Keratinocyte (primary cell): ENCODE measurements around the gene CARD8. TPM values are rescaled to one million over a fixed set of nuclear protein-coding genes. Genes with fewer than 3 reads are reported as not detected.
A peak's percentile ranks its signal among the peaks of the same experiment; 100 is the strongest.

Experiments
- DNase-seq: peaks from one replicate; pipeline ENCODE4 v3.0.0-alpha.2; 2011; ENCODE audit warnings: low read depth, missing footprints, low spot score
- FAIRE-seq: peaks from 2 replicates; lab custom pipeline; 2011; peaks lifted over from hg19 to GRCh38; lab: Jason Lieb, UNC
- H2AFZ ChIP-seq: 2 replicates; pipeline ENCODE4 v1.6.0; 2012; ENCODE audit warnings: low read length, control low read depth, inconsistent platforms; ENCODE audit not compliant: control insufficient read depth
- H3K27ac ChIP-seq: 2 replicates; pipeline ENCODE4 v1.5.1; 2011; ENCODE audit warnings: low read length; ENCODE audit not compliant: control insufficient read depth, insufficient read depth
- H3K27me3 ChIP-seq: 3 replicates; pipeline ENCODE4 v1.6.0; 2011; ENCODE audit warnings: low read length; ENCODE audit not compliant: control insufficient read depth, insufficient read depth; ENCODE audit errors: extremely low read depth
- H3K36me3 ChIP-seq, 2 experiments: 2 replicates in 1 of 2; 3 replicates in 1 of 2; pipeline ENCODE4 v1.5.1; 2011; ENCODE audit warnings: low read length in 2 of 2, mild to moderate bottlenecking in 1 of 2; ENCODE audit not compliant: control insufficient read depth in 2 of 2, insufficient read depth in 2 of 2; ENCODE audit errors: extremely low read depth in 1 of 2
- H3K4me1 ChIP-seq: 3 replicates; pipeline ENCODE4 v1.5.1; 2011; ENCODE audit warnings: low read length; ENCODE audit not compliant: control insufficient read depth, insufficient read depth; ENCODE audit errors: extremely low read depth
- H3K4me2 ChIP-seq: 3 replicates; pipeline ENCODE4 v1.6.0; 2011; ENCODE audit warnings: low read depth, low read length; ENCODE audit not compliant: control insufficient read depth, insufficient read depth; ENCODE audit errors: extremely low read depth
- H3K4me3 ChIP-seq, 3 experiments: fragments of 200-600 bp in 1 of 3; sonication (generic) in 1 of 3; 2 replicates in 2 of 3; 3 replicates in 1 of 3; pipeline ENCODE4 v1.5.1; 2011 to 2016; ENCODE audit warnings: low read length in 3 of 3, mild to moderate bottlenecking in 3 of 3, control low read depth in 2 of 3, inconsistent platforms in 1 of 3, low read depth in 1 of 3, mixed read lengths in 1 of 3, mixed run types in 1 of 3, moderate library complexity in 1 of 3; ENCODE audit not compliant: control insufficient read depth in 2 of 3, insufficient read depth in 2 of 3; ENCODE audit errors: extremely low read depth in 1 of 3
- H3K79me2 ChIP-seq: 2 replicates; pipeline ENCODE4 v1.6.0; 2012; ENCODE audit warnings: low read length; ENCODE audit not compliant: control insufficient read depth, insufficient read depth
- H3K9ac ChIP-seq: 3 replicates; pipeline ENCODE4 v1.6.0; 2011; ENCODE audit warnings: low read length; ENCODE audit not compliant: control insufficient read depth, insufficient read depth; ENCODE audit errors: extremely low read depth
- H3K9me1 ChIP-seq: 3 replicates; pipeline ENCODE4 v1.6.0; 2011; ENCODE audit warnings: low read length; ENCODE audit not compliant: control insufficient read depth, insufficient read depth; ENCODE audit errors: extremely low read depth
- H3K9me3 ChIP-seq: 2 replicates; pipeline ENCODE4 v1.5.1; 2012; ENCODE audit warnings: low read depth, low read length; ENCODE audit not compliant: control insufficient read depth
- H4K20me1 ChIP-seq: 3 replicates; pipeline ENCODE4 v1.6.0; 2011; ENCODE audit warnings: low read length; ENCODE audit not compliant: control insufficient read depth, insufficient read depth; ENCODE audit errors: extremely low read depth
- CTCF ChIP-seq, 3 experiments: IDR thresholded peaks in 1 of 3; conservative IDR thresholded peaks in 1 of 3; optimal IDR thresholded peaks in 1 of 3; 2 replicates in 2 of 3; 3 replicates in 1 of 3; pipeline versions ENCODE3 to v1.5.1; 2011; ENCODE audit warnings: low read length in 3 of 3, mild to moderate bottlenecking in 3 of 3, moderate library complexity in 2 of 3, control low read depth in 1 of 3, inconsistent platforms in 1 of 3; ENCODE audit not compliant: insufficient read depth in 2 of 3; ENCODE audit errors: extremely low read depth in 1 of 3
- EZH2 ChIP-seq: IDR thresholded peaks from one replicate; pipeline ENCODE4 v1.6.1; 2012; ENCODE audit warnings: inconsistent platforms, mild to moderate bottlenecking, low read length, moderate library complexity
- dilution Hi-C: fragments of 300-500 bp; cut with MboI; formaldehyde crosslinking; loops from one replicate; pipeline ENCODE4 v1.7.0; 2020; ENCODE audit warnings: low sequenced_read_pairs; ENCODE audit not compliant: extremely low pct_ligation_motif_present
- polyA plus RNA-seq, 5 experiments: library from polyadenylated mRNA; depleted of rRNA in 3 of 5; stranded (reverse) in 3 of 5; stranded (forward) in 1 of 5; unstranded in 1 of 5; fragments of >200 nt; gene quantifications; 1 replicate in 1 of 5; 2 replicates in 3 of 5; 3 replicates in 1 of 5; pipeline versions ENCODE4 v1.2.1 to v1.2.3, GENCODE V29; 2011 to 2012; ENCODE audit warnings: missing spikeins in 2 of 5, low read depth in 1 of 5, low replicate concordance in 1 of 5

CARD8 gene
- polyA plus RNA-seq, 1 donor (not counting 4 experiments of a cell fraction or from before 2014, with no cell fraction given), result 5.2 TPM

GRCh38 chr19:48206397-48207093 lies 49.2 kb downstream of the CARD8 start:
- dilution Hi-C loops, result no loop called here
- no peak for FAIRE-seq
- no peaks in the 10 kb centered on the region for H3K9me1 ChIP-seq
- H3K9me3 ChIP-seq, result no peaks in the 10 kb centered on the region
- no peaks in the 10 kb centered on the region for H4K20me1 ChIP-seq
- DNase-seq, result no peak
- H3K4me1 ChIP-seq, result peaks cover 7% of the 10 kb centered on the region
- H2AFZ ChIP-seq, result no peak overlapping the region
- peaks cover 0 to 1% of the 10 kb centered on the region in 2 experiments for H3K36me3 ChIP-seq
- peaks cover 12% of the 10 kb centered on the region for H3K79me2 ChIP-seq
- no peak overlapping the region for H3K27ac ChIP-seq
- H3K9ac ChIP-seq, result no peak overlapping the region
- TF ChIP-seq EZH2, result no peak
- H3K4me2 ChIP-seq, result no peak overlapping the region
- H3K4me3 ChIP-seq, result no peak overlapping the region
- H3K27me3 ChIP-seq, result no peaks in the 10 kb centered on the region

- Histone ChIP-seq H3K4me1 (peaks cover 7% of the 10 kb centered on the region), H3K79me2 (peaks cover 12% of the 10 kb centered on the region), H3K27ac (peak overlapping the region; percentile 61), H3K9ac (peak overlapping the region; percentile 89), H3K36me3 (no peaks in the 10 kb centered on the region), H2AFZ (peak overlapping the region; percentile 99), H3K27me3 (no peaks in the 10 kb centered on the region), H4K20me1 (no peaks in the 10 kb centered on the region), H3K9me3 (no peaks in the 10 kb centered on the region), H3K4me3 (peak overlapping the region; percentile 76 to 97 (median 95)), H3K4me2 (peak overlapping the region; percentile 98), H3K9me1 (no peaks in the 10 kb centered on the region)
- FAIRE-seq (peak; percentile 63), DNase-seq (peak; percentile 94)
- dilution Hi-C loops, result no loop called here
- TF ChIP-seq CTCF (optimal IDR thresholded peaks at IDR 0.05 in 1 of 3, IDR thresholded peaks at IDR 0.05 in 1 of 3, conservative IDR thresholded peaks at IDR 0.05 in 1 of 3; ENCODE audit: extremely low read depth in 1 of 3, insufficient read depth in 2 of 3, low read length in 3 of 3) (no peak), EZH2 (no peak)
These were observed 51.7 kb downstream of the CARD8 start for GRCh38 chr19:48203794-48204628.
